DOHH2 (cell line): ENCODE results near the gene SPAAR.

Experiments used
- H3F3A ChIP-seq: fragments of 200-600 bp; sonication (generic), shearing (Covaris generic); 2 replicates; pipeline ENCODE4 v1.6.0; 2016; ENCODE audit warnings: antibody characterized with exemption, mild to moderate bottlenecking; ENCODE audit not compliant: control insufficient read depth, insufficient read depth
- H3K27ac ChIP-seq: fragments of 200-600 bp; sonication (generic); 2 replicates; pipeline ENCODE4 v1.5.1; 2014; ENCODE audit warnings: low read depth, mild to moderate bottlenecking, low read length, moderate library complexity
- H3K27me3 ChIP-seq: fragments of 200-600 bp; sonication (generic); 2 replicates; pipeline ENCODE4 v1.6.1; 2014; ENCODE audit warnings: mild to moderate bottlenecking, low read length, mixed read lengths; ENCODE audit not compliant: control insufficient read depth
- H3K36me3 ChIP-seq: fragments of 200-600 bp; sonication (generic); 2 replicates; pipeline ENCODE4 v1.6.1; 2014; ENCODE audit warnings: mild to moderate bottlenecking, low read length, moderate library complexity, mixed read lengths; ENCODE audit not compliant: control insufficient read depth
- H3K4me1 ChIP-seq: fragments of 200-600 bp; sonication (generic); 2 replicates; pipeline ENCODE4 v1.6.1; 2014; ENCODE audit warnings: mild to moderate bottlenecking, low read length, mixed read lengths; ENCODE audit not compliant: control insufficient read depth
- H3K4me2 ChIP-seq: fragments of 200-600 bp; sonication (generic); 2 replicates; pipeline ENCODE4 v1.6.0; 2014; ENCODE audit warnings: mild to moderate bottlenecking, low read length, moderate library complexity
- H3K4me3 ChIP-seq: fragments of 200-600 bp; sonication (generic); 2 replicates; pipeline ENCODE4 v1.5.1; 2014; ENCODE audit warnings: mild to moderate bottlenecking, low read length, mixed read lengths
- H3K79me2 ChIP-seq: fragments of 200-600 bp; sonication (generic); 2 replicates; pipeline ENCODE4 v1.6.1; 2014; ENCODE audit warnings: mild to moderate bottlenecking, low read length, mixed read lengths; ENCODE audit not compliant: control insufficient read depth
- H3K9me2 ChIP-seq: fragments of 200-600 bp; sonication (generic); replicated peaks from 2 replicates; pipeline ENCODE4 v1.6.1; 2014; ENCODE audit warnings: mild to moderate bottlenecking, low read length, mixed read lengths; ENCODE audit not compliant: control insufficient read depth
- H3K9me3 ChIP-seq: fragments of 200-600 bp; sonication (generic); 2 replicates; pipeline ENCODE4 v1.6.1; 2014; ENCODE audit warnings: antibody characterized with exemption, low read length, mixed read lengths; ENCODE audit not compliant: control insufficient read depth, insufficient read depth
- H4K20me1 ChIP-seq: fragments of 200-600 bp; sonication (generic); 2 replicates; pipeline ENCODE4 v1.6.0; 2014; ENCODE audit warnings: low read depth, mild to moderate bottlenecking, antibody characterized with exemption, low read length, moderate library complexity; ENCODE audit not compliant: control insufficient read depth, insufficient read depth
- CTCF ChIP-seq: fragments of 200-600 bp; sonication (generic); IDR thresholded peaks from one replicate; pipeline ENCODE4 v1.5.1; 2014; ENCODE audit warnings: antibody characterized with exemption, mild to moderate bottlenecking, low read depth, low read length; ENCODE audit not compliant: poor library complexity, severe bottlenecking
- EZH2phosphoT487 ChIP-seq: fragments of 200-600 bp; sonication (generic); IDR thresholded peaks from 2 replicates; pipeline ENCODE4 v1.6.1; 2017; ENCODE audit warnings: borderline replicate concordance, mild to moderate bottlenecking, antibody characterized with exemption, low read length, moderate library complexity, mixed read lengths

Gene SPAAR

GRCh38 chr9:35899021-35899420 is 10.3 kb upstream of the SPAAR start:
- no peaks in the 10 kb centered on the region for H3K79me2 ChIP-seq
- peaks cover 31% of the 10 kb centered on the region for H3K4me1 ChIP-seq
- no peak overlapping the region for H3K27ac ChIP-seq
- H3K9me2 ChIP-seq = no peaks in the 10 kb centered on the region
- H3K4me2 ChIP-seq = no peak overlapping the region
- H3K4me3 ChIP-seq = no peak overlapping the region
- H3K36me3 ChIP-seq = no peaks in the 10 kb centered on the region
- no peaks in the 10 kb centered on the region for H3K27me3 ChIP-seq
- H3F3A ChIP-seq = no peaks in the 10 kb centered on the region
- no peaks in the 10 kb centered on the region for H4K20me1 ChIP-seq
- TF ChIP-seq EZH2phosphoT487 (no peak), CTCF (no peak)
- no peaks in the 10 kb centered on the region for H3K9me3 ChIP-seq

- no peak for TF ChIP-seq EZH2phosphoT487
- TF ChIP-seq CTCF = peak; percentile 85
- peaks cover 21% of the 10 kb centered on the region for H3K27me3 ChIP-seq
- H3K27ac ChIP-seq = no peak overlapping the region
Measured at GRCh38 chr9:35903049-35903448, 6.2 kb upstream of the SPAAR start.

GRCh38 chr9:35904338-35904737 is 5.0 kb upstream of the SPAAR start:
- H3K4me1 ChIP-seq = peaks cover 6% of the 10 kb centered on the region
- H3K9me2 ChIP-seq = no peaks in the 10 kb centered on the region
- H3K4me3 ChIP-seq = no peak overlapping the region
- H3K4me2 ChIP-seq = no peak overlapping the region
- H3K27ac ChIP-seq = no peak overlapping the region
- peaks cover 21% of the 10 kb centered on the region for H3K27me3 ChIP-seq
- H3K36me3 ChIP-seq = no peaks in the 10 kb centered on the region
- no peaks in the 10 kb centered on the region for H4K20me1 ChIP-seq
- no peak for TF ChIP-seq CTCF
- TF ChIP-seq EZH2phosphoT487 = no peak
- no peaks in the 10 kb centered on the region for H3K9me3 ChIP-seq
- no peaks in the 10 kb centered on the region for H3K79me2 ChIP-seq
- H3F3A ChIP-seq = no peaks in the 10 kb centered on the region

More at GRCh38 chr9:35903049-35903448, 6.2 kb upstream of the SPAAR start:
- Histone ChIP-seq H3K4me3 (no peak overlapping the region), H3K9me2 (no peaks in the 10 kb centered on the region), H3K36me3 (no peaks in the 10 kb centered on the region), H3K79me2 (no peaks in the 10 kb centered on the region), H3F3A (no peaks in the 10 kb centered on the region), H3K4me2 (no peak overlapping the region), H3K4me1 (peaks cover 15% of the 10 kb centered on the region), H3K9me3 (no peaks in the 10 kb centered on the region), H4K20me1 (no peaks in the 10 kb centered on the region)
